ENCODE data around the gene MOK.
A peak's percentile ranks its signal among the peaks of the same experiment; 100 is the strongest.

MOK gene

GRCh38 chr14:102219316-102219715, 85.6 kb downstream of the MOK start:
- no peak for TF ChIP-seq CTCF (conservative IDR thresholded peaks at IDR 0.05)
- no peak overlapping the region for H3K27ac ChIP-seq

GRCh38 chr14:102218688-102219087, 86.3 kb downstream of the MOK start:
- no peak for TF ChIP-seq CTCF (conservative IDR thresholded peaks at IDR 0.05)

GRCh38 chr14:102217987-102218421, 87.0 kb downstream of the MOK start:
- no peak for TF ChIP-seq CTCF (conservative IDR thresholded peaks at IDR 0.05)
- H3K27ac ChIP-seq = no peak overlapping the region

More at GRCh38 chr14:102218688-102219087, 86.3 kb downstream of the MOK start:
- H3K27ac ChIP-seq = no peak overlapping the region

GRCh38 chr14:102217399-102217798, 87.6 kb downstream of the MOK start:
- H3K27ac ChIP-seq = no peak overlapping the region
- no peak for TF ChIP-seq CTCF (conservative IDR thresholded peaks at IDR 0.05)

GRCh38 chr14:102215576-102216250, 89.3 kb downstream of the MOK start:
- no peak for TF ChIP-seq CTCF (conservative IDR thresholded peaks at IDR 0.05)

GRCh38 chr14:102215071-102215470, 89.9 kb downstream of the MOK start:
- TF ChIP-seq CTCF (conservative IDR thresholded peaks at IDR 0.05) = no peak
- H3K27ac ChIP-seq = peak overlapping the region; percentile 76

More at GRCh38 chr14:102215576-102216250, 89.3 kb downstream of the MOK start:
- H3K27ac ChIP-seq = peak overlapping the region; percentile 76

GRCh38 chr14:102213984-102214658, 90.8 kb downstream of the MOK start:
- peak; percentile 40 for TF ChIP-seq CTCF (conservative IDR thresholded peaks at IDR 0.05)
- H3K27ac ChIP-seq = peak overlapping the region; percentile 76
